HepG2 (cell line): ENCODE measurements around the gene DNMT1. TPM values are rescaled to one million over a fixed set of nuclear protein-coding genes. Genes with fewer than 3 reads are reported as not detected.
A peak's percentile ranks its signal among the peaks of the same experiment; 100 is the strongest.

Source experiments
- ARNT ChIP-seq: fragments of 450-650 bp; IDR thresholded peaks from 2 replicates; pipeline ENCODE4 v1.6.1; 2017
- CBFB ChIP-seq: sonication (generic); formaldehyde crosslinking; IDR thresholded peaks from 2 replicates; pipeline ENCODE4 v1.4.0; 2020; ENCODE audit warnings: missing genetic modification reagents
- GATAD2A ChIP-seq: IDR thresholded peaks from 2 replicates; pipeline ENCODE4 v1.6.1; 2016
- HOXD1 ChIP-seq: sonication (generic); formaldehyde crosslinking; IDR thresholded peaks from 2 replicates; pipeline ENCODE4 v1.5.0; 2020; ENCODE audit warnings: missing genetic modification reagents
- KAT7 ChIP-seq: IDR thresholded peaks from 2 replicates; pipeline ENCODE4 v1.6.1; 2018; ENCODE audit warnings: borderline replicate concordance, missing compliant biosample characterization
- MTF1 ChIP-seq: sonication (generic); formaldehyde crosslinking; IDR thresholded peaks from 2 replicates; pipeline ENCODE4 v1.5.0; 2020; ENCODE audit warnings: missing genetic modification reagents
- NCOR1 ChIP-seq: fragments of 200-600 bp; sonication (generic); IDR thresholded peaks from 2 replicates; pipeline ENCODE4 v1.7.0; 2017; ENCODE audit warnings: antibody characterized with exemption, low read length, borderline replicate concordance
- POLR2AphosphoS5 ChIP-seq: IDR thresholded peaks from 2 replicates; pipeline ENCODE4 v1.6.1; 2012; ENCODE audit warnings: low read depth, low read length
- RORA ChIP-seq: sonication (generic); formaldehyde crosslinking; IDR thresholded peaks from 2 replicates; pipeline ENCODE4 v1.5.0; 2020; ENCODE audit warnings: mild to moderate bottlenecking, missing genetic modification reagents, moderate library complexity
- TEAD3 ChIP-seq: optimal IDR thresholded peaks from 2 replicates; pipeline ENCODE3; 2016; ENCODE audit warnings: borderline replicate concordance
- ZMYM3 ChIP-seq: sonication (generic); formaldehyde crosslinking; IDR thresholded peaks from 2 replicates; pipeline ENCODE4 v1.5.1; 2020; ENCODE audit warnings: mild to moderate bottlenecking, missing genetic modification reagents
- ZMYM4 ChIP-seq: sonication (generic); formaldehyde crosslinking; IDR thresholded peaks from 2 replicates; pipeline ENCODE4 v1.8.1; 2023; ENCODE audit warnings: mild to moderate bottlenecking, missing genetic modification reagents
- ZNF101 ChIP-seq: sonication (generic); formaldehyde crosslinking; IDR thresholded peaks from 2 replicates; pipeline ENCODE4 v1.4.0; 2020; ENCODE audit warnings: mild to moderate bottlenecking, low read depth, missing genetic modification reagents, borderline replicate concordance
- ZNF232 ChIP-seq: sonication (generic); formaldehyde crosslinking; IDR thresholded peaks from 2 replicates; pipeline ENCODE4 v1.4.0; 2020; ENCODE audit warnings: missing genetic modification reagents, borderline replicate concordance
- ZNF264 ChIP-seq: sonication (generic); formaldehyde crosslinking; IDR thresholded peaks from 2 replicates; pipeline ENCODE4 v1.4.0; 2020; ENCODE audit warnings: missing genetic modification reagents
- ZNF296 ChIP-seq: sonication (generic); formaldehyde crosslinking; conservative IDR thresholded peaks from 2 replicates; pipeline ENCODE4 v1.5.0; 2020; ENCODE audit warnings: mild to moderate bottlenecking, missing genetic modification reagents
- ZNF30 ChIP-seq: sonication (generic); formaldehyde crosslinking; IDR thresholded peaks from 2 replicates; pipeline ENCODE4 v1.5.0; 2020; ENCODE audit warnings: mild to moderate bottlenecking, missing genetic modification reagents
- ZNF547 ChIP-seq: sonication (generic); formaldehyde crosslinking; IDR thresholded peaks from 2 replicates; pipeline ENCODE4 v1.5.1; 2020; ENCODE audit warnings: mild to moderate bottlenecking, missing genetic modification reagents
- ZNF615 ChIP-seq: sonication (generic); formaldehyde crosslinking; IDR thresholded peaks from 2 replicates; pipeline ENCODE4 v1.5.0; 2020; ENCODE audit warnings: mild to moderate bottlenecking, missing genetic modification reagents, borderline replicate concordance
- ZNF724P ChIP-seq: sonication (generic); formaldehyde crosslinking; IDR thresholded peaks from 2 replicates; pipeline ENCODE4 v1.8.0; 2022; ENCODE audit warnings: missing genetic modification reagents, borderline replicate concordance
- ZNF790 ChIP-seq: sonication (generic); formaldehyde crosslinking; IDR thresholded peaks from 2 replicates; pipeline ENCODE4 v1.8.0; 2022; ENCODE audit warnings: missing genetic modification reagents, mild to moderate bottlenecking, borderline replicate concordance
- polyA plus RNA-seq, 8 experiments: library from polyadenylated mRNA; depleted of rRNA in 3 of 8; stranded (reverse) in 7 of 8; unstranded in 1 of 8; fragments of >200 nt; fragmentation: Illumina TruSeq in 4 of 8; extraction: Trizol in 4 of 8; gene quantifications; 2 replicates each; pipeline versions ENCODE4 v1.2.1 to v1.2.3, GENCODE V29; 2011 to 2016; ENCODE audit warnings: low read depth in 4 of 8, missing spikeins in 1 of 8, mixed read lengths in 1 of 8; ENCODE audit not compliant: insufficient read depth in 1 of 8
- total RNA-seq, 5 experiments: library from RNA; depleted of rRNA; stranded (reverse); fragments of >200 nt; fragmentation: Illumina TruSeq; extraction: Trizol; gene quantifications; 2 replicates each; pipeline ENCODE4 v1.2.3, GENCODE V29; 2016; ENCODE audit warnings: low read depth in 1 of 5
- TF ChIP-seq, protein P1 (sequence below): sonication (generic); formaldehyde crosslinking; IDR thresholded peaks from 2 replicates; pipeline ENCODE4 v1.4.0; 2020; ENCODE audit warnings: missing genetic modification reagents
- TF ChIP-seq, protein P2 (sequence below): sonication (generic); formaldehyde crosslinking; IDR thresholded peaks from 2 replicates; pipeline ENCODE4 v1.5.0; 2020; ENCODE audit warnings: mild to moderate bottlenecking, low read depth, missing genetic modification reagents, borderline replicate concordance
- TF ChIP-seq, protein P3 (sequence below): sonication (generic); formaldehyde crosslinking; IDR thresholded peaks from 2 replicates; pipeline ENCODE4 v1.4.0; 2020; ENCODE audit warnings: missing genetic modification reagents, low read depth, mild to moderate bottlenecking, borderline replicate concordance

Gene DNMT1
- total and polyA plus RNA-seq, 2 of the 13 experiments (the other 11 are each of a cell fraction or from before 2014, with no cell fraction given), result 31.2 to 91.1 TPM

DNA sequence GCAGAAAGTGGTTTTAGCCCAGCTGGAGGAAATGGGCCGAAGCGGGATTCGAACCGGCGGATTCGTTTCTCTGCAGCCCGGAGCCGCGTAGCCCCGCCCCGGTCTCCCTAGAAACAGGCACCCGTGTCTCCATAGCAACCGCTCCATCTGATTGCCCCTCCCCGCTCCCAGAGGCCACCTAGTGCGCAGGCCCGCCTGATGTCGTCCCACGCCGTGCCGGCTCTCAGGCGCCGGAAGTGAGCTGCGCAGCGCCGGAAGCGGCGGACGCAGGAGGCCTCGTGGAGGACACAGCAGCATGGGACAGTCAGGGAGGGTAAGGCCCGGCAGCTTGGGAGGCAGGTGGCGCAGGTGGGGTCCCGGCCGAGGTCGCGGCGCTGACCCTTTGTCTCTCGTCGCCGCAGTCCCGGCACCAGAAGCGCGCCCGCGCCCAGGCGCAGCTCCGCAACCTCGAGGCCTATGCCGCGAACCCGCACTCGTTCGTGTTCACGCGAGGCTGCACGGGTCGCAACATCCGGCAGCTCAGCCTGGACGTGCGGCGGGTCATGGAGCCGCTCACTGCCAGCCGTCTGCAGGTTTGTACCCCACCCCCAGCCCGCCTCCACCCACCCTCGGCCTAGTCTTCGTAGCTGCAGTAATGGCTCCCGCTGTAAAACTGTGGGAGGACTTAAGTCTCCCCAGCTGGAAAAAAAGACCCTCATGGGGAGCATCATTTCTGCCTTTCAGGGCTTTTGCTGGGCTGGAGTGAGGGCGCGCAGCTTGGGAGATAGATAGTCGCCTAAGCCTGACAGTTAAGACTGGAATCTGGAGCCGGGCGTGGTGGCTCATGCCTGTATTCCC, 88.4 kb downstream of the DNMT1 start, which contains the start of gene PPAN (continued):
- TF ChIP-seq, protein P1, sequence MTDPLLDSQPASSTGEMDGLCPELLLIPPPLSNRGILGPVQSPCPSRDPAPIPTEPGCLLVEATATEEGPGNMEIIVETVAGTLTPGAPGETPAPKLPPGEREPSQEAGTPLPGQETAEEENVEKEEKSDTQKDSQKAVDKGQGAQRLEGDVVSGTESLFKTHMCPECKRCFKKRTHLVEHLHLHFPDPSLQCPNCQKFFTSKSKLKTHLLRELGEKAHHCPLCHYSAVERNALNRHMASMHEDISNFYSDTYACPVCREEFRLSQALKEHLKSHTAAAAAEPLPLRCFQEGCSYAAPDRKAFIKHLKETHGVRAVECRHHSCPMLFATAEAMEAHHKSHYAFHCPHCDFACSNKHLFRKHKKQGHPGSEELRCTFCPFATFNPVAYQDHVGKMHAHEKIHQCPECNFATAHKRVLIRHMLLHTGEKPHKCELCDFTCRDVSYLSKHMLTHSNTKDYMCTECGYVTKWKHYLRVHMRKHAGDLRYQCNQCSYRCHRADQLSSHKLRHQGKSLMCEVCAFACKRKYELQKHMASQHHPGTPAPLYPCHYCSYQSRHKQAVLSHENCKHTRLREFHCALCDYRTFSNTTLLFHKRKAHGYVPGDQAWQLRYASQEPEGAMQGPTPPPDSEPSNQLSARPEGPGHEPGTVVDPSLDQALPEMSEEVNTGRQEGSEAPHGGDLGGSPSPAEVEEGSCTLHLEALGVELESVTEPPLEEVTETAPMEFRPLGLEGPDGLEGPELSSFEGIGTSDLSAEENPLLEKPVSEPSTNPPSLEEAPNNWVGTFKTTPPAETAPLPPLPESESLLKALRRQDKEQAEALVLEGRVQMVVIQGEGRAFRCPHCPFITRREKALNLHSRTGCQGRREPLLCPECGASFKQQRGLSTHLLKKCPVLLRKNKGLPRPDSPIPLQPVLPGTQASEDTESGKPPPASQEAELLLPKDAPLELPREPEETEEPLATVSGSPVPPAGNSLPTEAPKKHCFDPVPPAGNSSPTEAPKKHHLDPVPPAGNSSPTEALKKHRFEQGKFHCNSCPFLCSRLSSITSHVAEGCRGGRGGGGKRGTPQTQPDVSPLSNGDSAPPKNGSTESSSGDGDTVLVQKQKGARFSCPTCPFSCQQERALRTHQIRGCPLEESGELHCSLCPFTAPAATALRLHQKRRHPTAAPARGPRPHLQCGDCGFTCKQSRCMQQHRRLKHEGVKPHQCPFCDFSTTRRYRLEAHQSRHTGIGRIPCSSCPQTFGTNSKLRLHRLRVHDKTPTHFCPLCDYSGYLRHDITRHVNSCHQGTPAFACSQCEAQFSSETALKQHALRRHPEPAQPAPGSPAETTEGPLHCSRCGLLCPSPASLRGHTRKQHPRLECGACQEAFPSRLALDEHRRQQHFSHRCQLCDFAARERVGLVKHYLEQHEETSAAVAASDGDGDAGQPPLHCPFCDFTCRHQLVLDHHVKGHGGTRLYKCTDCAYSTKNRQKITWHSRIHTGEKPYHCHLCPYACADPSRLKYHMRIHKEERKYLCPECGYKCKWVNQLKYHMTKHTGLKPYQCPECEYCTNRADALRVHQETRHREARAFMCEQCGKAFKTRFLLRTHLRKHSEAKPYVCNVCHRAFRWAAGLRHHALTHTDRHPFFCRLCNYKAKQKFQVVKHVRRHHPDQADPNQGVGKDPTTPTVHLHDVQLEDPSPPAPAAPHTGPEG, result peak; percentile 89
- TF ChIP-seq GATAD2A (peak; percentile 37; the same call in 1 of the 2 replicates), ZNF615 (CRISPR knock-in tag) (no peak), RORA (CRISPR knock-in tag) (no peak), ZNF790 (CRISPR knock-in tag) (no peak; the same call in 1 of the 2 replicates), MTF1 (CRISPR knock-in tag) (no peak), ZNF296 (CRISPR knock-in tag) (no peak), ZNF30 (CRISPR knock-in tag) (peak; percentile 96), KAT7 (CRISPR knock-in tag) (peak; percentile 86; the same call in 1 of the 2 replicates), ZMYM4 (peak; percentile 76), HOXD1 (CRISPR knock-in tag) (0 out of 2 replicates have a peak, but pooled peaks have one; percentile 22), ZNF101 (CRISPR knock-in tag) (no peak), ARNT (no peak), NCOR1 (0 out of 2 replicates have a peak, but pooled peaks have one; percentile 8), TEAD3 (peak; percentile 39), ZNF724P (CRISPR knock-in tag) (peak; percentile 69; the same call in 1 of the 2 replicates), ZNF547 (CRISPR knock-in tag) (peak; percentile 84), CBFB (peak; percentile 59; the same call in 1 of the 2 replicates), ZNF232 (no peak), POLR2AphosphoS5 (peak; percentile 85), ZNF264 (CRISPR knock-in tag) (0 out of 2 replicates have a peak, but pooled peaks have one; percentile 28), ZMYM3 (CRISPR knock-in tag) (no peak)
- TF ChIP-seq, protein P2, sequence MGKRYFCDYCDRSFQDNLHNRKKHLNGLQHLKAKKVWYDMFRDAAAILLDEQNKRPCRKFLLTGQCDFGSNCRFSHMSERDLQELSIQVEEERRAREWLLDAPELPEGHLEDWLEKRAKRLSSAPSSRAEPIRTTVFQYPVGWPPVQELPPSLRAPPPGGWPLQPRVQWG (CRISPR knock-in tag), result no peak
- TF ChIP-seq, protein P3, sequence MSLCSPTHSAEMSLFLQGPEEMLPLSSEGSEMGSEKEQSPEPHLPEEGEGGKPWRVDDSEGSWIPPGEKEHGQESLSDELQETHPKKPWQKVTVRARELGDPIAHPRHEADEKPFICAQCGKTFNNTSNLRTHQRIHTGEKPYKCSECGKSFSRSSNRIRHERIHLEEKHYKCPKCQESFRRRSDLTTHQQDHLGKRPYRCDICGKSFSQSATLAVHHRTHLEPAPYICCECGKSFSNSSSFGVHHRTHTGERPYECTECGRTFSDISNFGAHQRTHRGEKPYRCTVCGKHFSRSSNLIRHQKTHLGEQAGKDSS (CRISPR knock-in tag), result peak; percentile 74; the same call in 1 of the 2 replicates
